Neutrophil (primary cell): Measurements from ENCODE around the gene ZBTB20.

Experiments
- H3K27ac ChIP-seq: fragments of 200-600 bp; sonication (generic); 2 replicates; pipeline ENCODE4 v1.5.1; 2016; ENCODE audit warnings: mild to moderate bottlenecking, moderate library complexity
- H3K27me3 ChIP-seq: fragments of 200-600 bp; sonication (generic); 2 replicates; pipeline ENCODE4 v1.6.0; 2016; ENCODE audit warnings: mild to moderate bottlenecking
- H3K36me3 ChIP-seq: fragments of 200-600 bp; sonication (generic); 2 replicates; pipeline ENCODE4 v1.5.1; 2017
- H3K4me1 ChIP-seq, 2 experiments: fragments of 200-600 bp in 1 of 2; sonication (generic) in 1 of 2; 1 replicate in 1 of 2; 2 replicates in 1 of 2; pipeline versions ENCODE4 v1.5.1 to v1.6.1; 2013 to 2016; ENCODE audit warnings: low read depth in 1 of 2, low read length in 1 of 2, mild to moderate bottlenecking in 1 of 2, moderate library complexity in 1 of 2; ENCODE audit not compliant: control insufficient read depth in 1 of 2, insufficient read depth in 1 of 2
- H3K4me3 ChIP-seq, 2 experiments: fragments of 200-600 bp in 1 of 2; sonication (generic) in 1 of 2; 1 replicate in 1 of 2; 2 replicates in 1 of 2; pipeline ENCODE4 v1.5.1; 2013 to 2016; ENCODE audit warnings: low read depth in 1 of 2, low read length in 1 of 2, mild to moderate bottlenecking in 1 of 2, moderate library complexity in 1 of 2
- H3K9me3 ChIP-seq: fragments of 200-600 bp; sonication (generic); 2 replicates; pipeline ENCODE4 v1.5.1; 2016
- TF ChIP-seq, protein P1 (sequence below): fragments of 200-600 bp; sonication (generic); IDR thresholded peaks from 2 replicates; pipeline ENCODE4 v1.5.1; 2016; ENCODE audit warnings: antibody characterized with exemption

Gene ZBTB20

DNA sequence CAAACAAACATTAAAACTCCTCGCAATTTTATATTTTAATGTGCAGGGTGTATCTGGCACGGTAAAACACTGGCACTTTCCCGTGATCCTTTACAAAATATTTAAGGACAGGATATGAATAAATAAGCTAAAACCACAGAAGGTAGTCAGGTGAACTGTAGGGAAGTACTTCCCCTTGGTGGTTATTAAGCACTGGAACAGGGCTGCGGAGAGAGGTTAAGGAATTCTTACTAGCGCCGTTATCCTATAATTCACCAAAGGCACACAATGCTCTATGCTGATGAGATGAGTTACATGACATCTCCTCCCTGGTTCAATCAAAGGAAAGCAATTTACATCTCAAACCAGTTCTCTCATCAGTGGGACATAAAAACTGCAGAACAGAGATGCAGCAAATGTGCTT lies 289.8 kb downstream of the ZBTB20 start:
- H3K4me1 ChIP-seq, result peaks cover 0 to 10% of the 10 kb centered on the region in 2 experiments
- H3K27me3 ChIP-seq, result no peaks in the 10 kb centered on the region
- no peaks in the 10 kb centered on the region for H3K9me3 ChIP-seq
- no peak overlapping the region for H3K4me3 ChIP-seq
- no peak overlapping the region for H3K27ac ChIP-seq
- TF ChIP-seq, protein P1, sequence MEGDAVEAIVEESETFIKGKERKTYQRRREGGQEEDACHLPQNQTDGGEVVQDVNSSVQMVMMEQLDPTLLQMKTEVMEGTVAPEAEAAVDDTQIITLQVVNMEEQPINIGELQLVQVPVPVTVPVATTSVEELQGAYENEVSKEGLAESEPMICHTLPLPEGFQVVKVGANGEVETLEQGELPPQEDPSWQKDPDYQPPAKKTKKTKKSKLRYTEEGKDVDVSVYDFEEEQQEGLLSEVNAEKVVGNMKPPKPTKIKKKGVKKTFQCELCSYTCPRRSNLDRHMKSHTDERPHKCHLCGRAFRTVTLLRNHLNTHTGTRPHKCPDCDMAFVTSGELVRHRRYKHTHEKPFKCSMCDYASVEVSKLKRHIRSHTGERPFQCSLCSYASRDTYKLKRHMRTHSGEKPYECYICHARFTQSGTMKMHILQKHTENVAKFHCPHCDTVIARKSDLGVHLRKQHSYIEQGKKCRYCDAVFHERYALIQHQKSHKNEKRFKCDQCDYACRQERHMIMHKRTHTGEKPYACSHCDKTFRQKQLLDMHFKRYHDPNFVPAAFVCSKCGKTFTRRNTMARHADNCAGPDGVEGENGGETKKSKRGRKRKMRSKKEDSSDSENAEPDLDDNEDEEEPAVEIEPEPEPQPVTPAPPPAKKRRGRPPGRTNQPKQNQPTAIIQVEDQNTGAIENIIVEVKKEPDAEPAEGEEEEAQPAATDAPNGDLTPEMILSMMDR, result no peak
- no peaks in the 10 kb centered on the region for H3K36me3 ChIP-seq

DNA sequence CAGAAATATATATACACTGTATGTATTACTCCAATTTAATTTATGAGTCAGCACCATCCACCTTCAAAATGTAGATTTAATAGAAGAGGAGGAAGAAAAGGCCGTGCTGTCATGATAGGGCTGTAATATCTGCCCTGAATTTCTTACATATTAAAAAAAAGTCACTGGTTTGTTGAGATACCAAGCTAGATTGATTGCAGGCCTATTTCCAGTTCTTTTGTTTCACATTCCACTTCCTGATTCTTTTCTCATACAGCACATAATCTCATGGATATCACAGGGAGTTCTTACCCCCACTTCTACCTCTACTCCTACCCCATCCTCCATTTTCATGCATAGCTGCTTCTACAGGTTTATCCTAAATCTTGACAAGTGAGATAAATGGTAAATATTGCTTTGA lies 290.3 kb downstream of the ZBTB20 start:
- Histone ChIP-seq H3K9me3 (no peaks in the 10 kb centered on the region), H3K27me3 (no peaks in the 10 kb centered on the region), H3K4me3 (no peak overlapping the region), H3K27ac (no peak overlapping the region), H3K36me3 (no peaks in the 10 kb centered on the region), H3K4me1 (peaks cover 0 to 10% of the 10 kb centered on the region in 2 experiments)
- TF ChIP-seq, protein P1, result no peak

DNA sequence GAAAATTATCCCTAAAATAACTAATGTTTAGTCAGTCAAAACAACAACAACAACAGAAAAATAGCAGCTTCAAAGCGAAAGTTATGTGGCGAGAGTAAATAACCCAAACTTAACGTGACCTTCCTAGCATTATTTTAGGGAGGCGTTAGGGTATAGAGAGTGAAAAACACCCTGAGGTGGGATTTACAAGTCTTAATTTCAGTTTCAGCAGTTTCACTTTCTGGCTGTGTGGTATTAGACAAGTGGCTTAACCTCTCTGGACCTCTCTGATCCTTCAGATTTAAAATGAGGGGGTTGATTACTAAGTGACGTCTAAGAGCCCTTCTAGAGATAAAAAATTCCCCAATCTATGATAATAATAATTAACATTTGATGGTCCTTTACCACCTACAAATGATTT lies 291.2 kb downstream of the ZBTB20 start:
- Histone ChIP-seq H3K9me3 (no peaks in the 10 kb centered on the region), H3K4me1 (peaks cover 0 to 10% of the 10 kb centered on the region in 2 experiments), H3K4me3 (no peak overlapping the region), H3K27me3 (no peaks in the 10 kb centered on the region), H3K36me3 (no peaks in the 10 kb centered on the region), H3K27ac (no peak overlapping the region)
- TF ChIP-seq, protein P1, result no peak

DNA sequence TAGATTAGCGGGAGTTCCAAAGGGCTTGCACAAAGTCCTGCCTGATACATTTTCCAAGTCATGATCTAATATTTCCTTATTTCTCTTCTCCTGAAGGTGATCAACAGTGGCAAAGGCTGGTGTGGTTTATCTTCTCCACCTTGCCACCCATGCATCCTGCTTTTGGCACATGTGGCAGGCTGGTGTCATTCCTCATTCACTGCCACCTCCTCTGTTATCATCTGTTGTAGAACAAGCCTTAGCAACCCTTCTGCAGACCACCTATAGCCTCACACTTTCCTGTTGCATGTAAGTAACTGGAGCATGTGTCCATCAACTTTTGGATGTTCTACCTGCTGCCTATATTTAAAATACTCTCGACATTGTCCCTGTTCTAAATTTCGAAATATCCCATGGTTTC lies 294.1 kb downstream of the ZBTB20 start:
- TF ChIP-seq, protein P1, result no peak
- Histone ChIP-seq H3K9me3 (no peaks in the 10 kb centered on the region), H3K4me3 (no peak overlapping the region), H3K27ac (no peak overlapping the region), H3K27me3 (no peaks in the 10 kb centered on the region), H3K4me1 (peaks cover 0 to 10% of the 10 kb centered on the region in 2 experiments), H3K36me3 (no peaks in the 10 kb centered on the region)

DNA sequence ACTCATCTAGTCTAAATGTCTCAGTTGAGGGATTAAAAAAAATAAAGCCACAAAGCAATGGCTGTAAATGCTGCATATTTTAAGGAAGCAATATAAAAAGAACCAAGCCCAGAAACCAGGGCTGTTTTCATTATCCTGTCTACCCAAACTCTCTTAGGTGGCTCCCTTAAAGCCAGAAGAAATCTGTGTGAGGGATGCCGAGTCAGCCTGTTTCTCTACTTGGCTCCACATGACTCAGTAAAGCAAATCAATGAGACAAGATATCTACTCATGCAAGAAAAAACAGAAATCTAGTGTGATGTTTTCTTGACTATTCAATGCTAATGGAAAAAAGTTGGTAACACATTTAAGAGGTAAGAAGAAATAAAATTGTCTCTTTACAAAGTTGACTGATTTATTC lies 296.2 kb downstream of the ZBTB20 start:
- Histone ChIP-seq H3K27ac (no peak overlapping the region), H3K27me3 (no peaks in the 10 kb centered on the region), H3K36me3 (no peaks in the 10 kb centered on the region), H3K4me3 (no peak overlapping the region), H3K9me3 (no peaks in the 10 kb centered on the region), H3K4me1 (no peaks in the 10 kb centered on the region)
- TF ChIP-seq, protein P1, result no peak
